GM12891 (cell line): Measurements from ENCODE around the gene PEX5.

Experiments
- POLR2A ChIP-seq: IDR thresholded peaks from 2 replicates; pipeline ENCODE4 v1.6.1; 2011; ENCODE audit warnings: low read depth, low read length, control low read depth
- POLR2AphosphoS5 ChIP-seq: IDR thresholded peaks from 2 replicates; pipeline ENCODE4 v1.6.1; 2011; ENCODE audit warnings: low read depth, low read length, control low read depth

- TF ChIP-seq POLR2A: no peak
- TF ChIP-seq POLR2AphosphoS5: no peak
Observed at GRCh38 chr12:7154042-7154441, 35.4 kb upstream of the PEX5 start.
